Measurements from ENCODE around the gene BLOC1S3.

The BLOC1S3 gene

DNA sequence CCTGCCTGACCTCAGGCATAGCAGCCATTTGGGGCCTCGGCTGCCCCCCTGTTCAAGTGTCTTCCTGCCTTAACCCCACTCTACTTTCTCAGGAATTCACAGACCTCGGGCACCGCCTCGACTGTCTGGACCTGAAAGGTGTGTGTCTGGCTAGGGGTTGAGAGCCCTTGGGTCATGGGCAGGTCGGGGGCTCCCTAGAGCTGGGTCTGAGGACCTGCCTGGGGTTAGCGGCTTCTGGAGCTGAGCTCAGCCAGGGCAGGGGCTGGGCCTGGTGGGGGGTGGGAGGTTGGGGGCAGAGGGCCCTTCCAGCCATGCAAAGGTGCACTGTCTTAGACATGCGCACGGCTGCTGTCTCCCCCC is 38.5 kb upstream of the BLOC1S3 start:
- no peak for TF ChIP-seq MYC (IDR thresholded peaks at IDR 0.05; ENCODE audit: low read depth, low read length)
- H3K4me3 ChIP-seq (ENCODE audit: low read depth, low read length), result no peak overlapping the region
- DNase-seq (ENCODE audit: low read depth), result no peak

DNA sequence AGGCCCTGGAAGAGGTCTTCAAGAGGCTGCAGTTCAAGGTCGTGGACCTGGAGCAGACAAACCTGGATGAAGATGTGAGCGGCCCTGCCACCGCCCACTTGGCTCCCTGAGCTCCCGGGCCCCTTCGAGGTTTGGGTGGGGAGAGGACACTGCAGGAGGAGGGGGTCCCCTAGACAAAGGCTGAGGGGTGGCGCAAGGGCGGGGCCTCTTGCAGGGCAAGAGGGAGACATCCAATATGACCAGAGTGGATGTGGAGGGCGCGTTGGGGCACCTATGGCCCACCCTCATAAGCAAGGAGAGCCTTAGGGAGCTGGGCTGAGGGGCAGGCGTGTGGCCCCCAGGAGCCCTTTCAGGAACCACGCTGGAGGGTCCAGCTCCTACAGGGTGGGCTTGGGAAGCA is 38.1 kb upstream of the BLOC1S3 start:
- H3K4me3 ChIP-seq (ENCODE audit: low read depth, low read length), result no peak overlapping the region
- no peak for DNase-seq (ENCODE audit: low read depth)
- TF ChIP-seq MYC (IDR thresholded peaks at IDR 0.05; ENCODE audit: low read depth, low read length) (no peak), POLR2A (IDR thresholded peaks at IDR 0.05; ENCODE audit: extremely low read depth, insufficient read length) (no peak)
- TF ChIP-seq, protein P1, sequence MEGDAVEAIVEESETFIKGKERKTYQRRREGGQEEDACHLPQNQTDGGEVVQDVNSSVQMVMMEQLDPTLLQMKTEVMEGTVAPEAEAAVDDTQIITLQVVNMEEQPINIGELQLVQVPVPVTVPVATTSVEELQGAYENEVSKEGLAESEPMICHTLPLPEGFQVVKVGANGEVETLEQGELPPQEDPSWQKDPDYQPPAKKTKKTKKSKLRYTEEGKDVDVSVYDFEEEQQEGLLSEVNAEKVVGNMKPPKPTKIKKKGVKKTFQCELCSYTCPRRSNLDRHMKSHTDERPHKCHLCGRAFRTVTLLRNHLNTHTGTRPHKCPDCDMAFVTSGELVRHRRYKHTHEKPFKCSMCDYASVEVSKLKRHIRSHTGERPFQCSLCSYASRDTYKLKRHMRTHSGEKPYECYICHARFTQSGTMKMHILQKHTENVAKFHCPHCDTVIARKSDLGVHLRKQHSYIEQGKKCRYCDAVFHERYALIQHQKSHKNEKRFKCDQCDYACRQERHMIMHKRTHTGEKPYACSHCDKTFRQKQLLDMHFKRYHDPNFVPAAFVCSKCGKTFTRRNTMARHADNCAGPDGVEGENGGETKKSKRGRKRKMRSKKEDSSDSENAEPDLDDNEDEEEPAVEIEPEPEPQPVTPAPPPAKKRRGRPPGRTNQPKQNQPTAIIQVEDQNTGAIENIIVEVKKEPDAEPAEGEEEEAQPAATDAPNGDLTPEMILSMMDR (IDR thresholded peaks at IDR 0.05; ENCODE audit: low read depth, low read length), result no peak
- TF ChIP-seq, protein P2, sequence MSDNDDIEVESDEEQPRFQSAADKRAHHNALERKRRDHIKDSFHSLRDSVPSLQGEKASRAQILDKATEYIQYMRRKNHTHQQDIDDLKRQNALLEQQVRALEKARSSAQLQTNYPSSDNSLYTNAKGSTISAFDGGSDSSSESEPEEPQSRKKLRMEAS (IDR thresholded peaks at IDR 0.05; ENCODE audit: low read depth, low read length), result no peak

DNA sequence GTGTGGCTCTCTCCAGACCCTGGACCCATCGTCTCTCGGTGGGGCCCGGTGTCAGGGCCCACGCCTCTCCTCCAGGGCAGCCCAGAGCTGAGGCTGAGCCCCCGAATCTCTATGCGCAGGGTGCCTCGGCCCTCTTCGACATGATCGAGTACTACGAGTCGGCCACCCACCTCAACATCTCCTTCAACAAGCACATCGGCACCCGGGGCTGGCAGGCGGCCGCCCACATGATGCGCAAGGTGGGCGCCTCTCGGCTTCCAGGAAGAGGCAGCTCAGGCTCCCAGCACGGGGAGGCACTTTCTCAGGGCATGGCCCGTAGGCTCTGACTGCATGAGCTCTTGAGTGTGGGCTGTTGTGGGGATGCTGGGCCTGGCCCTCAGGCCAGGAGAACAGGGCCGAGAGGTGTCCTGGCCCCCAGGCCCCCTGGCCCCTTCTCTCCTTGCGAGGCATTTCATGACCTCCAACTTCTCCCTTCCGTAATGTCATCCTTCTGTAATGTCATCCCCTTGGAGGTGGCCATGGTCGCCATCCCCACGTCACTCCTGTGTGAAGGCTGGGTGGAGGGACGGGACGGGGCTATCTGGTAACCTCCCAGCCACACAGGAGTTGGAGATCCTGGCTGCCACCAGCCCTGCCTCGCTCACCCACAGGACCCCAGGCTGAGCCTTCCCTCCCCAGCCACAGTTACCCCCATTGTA is 37.2 kb upstream of the BLOC1S3 start:
- DNase-seq (ENCODE audit: low read depth), result no peak
- TF ChIP-seq, protein P1 (IDR thresholded peaks at IDR 0.05; ENCODE audit: low read depth, low read length), result no peak
- TF ChIP-seq POLR2A (IDR thresholded peaks at IDR 0.05; ENCODE audit: extremely low read depth, insufficient read length) (no peak), MYC (IDR thresholded peaks at IDR 0.05; ENCODE audit: low read depth, low read length) (no peak)
- TF ChIP-seq, protein P2 (IDR thresholded peaks at IDR 0.05; ENCODE audit: low read depth, low read length), result no peak
- no peak overlapping the region for H3K4me3 ChIP-seq (ENCODE audit: low read depth, low read length)

DNA sequence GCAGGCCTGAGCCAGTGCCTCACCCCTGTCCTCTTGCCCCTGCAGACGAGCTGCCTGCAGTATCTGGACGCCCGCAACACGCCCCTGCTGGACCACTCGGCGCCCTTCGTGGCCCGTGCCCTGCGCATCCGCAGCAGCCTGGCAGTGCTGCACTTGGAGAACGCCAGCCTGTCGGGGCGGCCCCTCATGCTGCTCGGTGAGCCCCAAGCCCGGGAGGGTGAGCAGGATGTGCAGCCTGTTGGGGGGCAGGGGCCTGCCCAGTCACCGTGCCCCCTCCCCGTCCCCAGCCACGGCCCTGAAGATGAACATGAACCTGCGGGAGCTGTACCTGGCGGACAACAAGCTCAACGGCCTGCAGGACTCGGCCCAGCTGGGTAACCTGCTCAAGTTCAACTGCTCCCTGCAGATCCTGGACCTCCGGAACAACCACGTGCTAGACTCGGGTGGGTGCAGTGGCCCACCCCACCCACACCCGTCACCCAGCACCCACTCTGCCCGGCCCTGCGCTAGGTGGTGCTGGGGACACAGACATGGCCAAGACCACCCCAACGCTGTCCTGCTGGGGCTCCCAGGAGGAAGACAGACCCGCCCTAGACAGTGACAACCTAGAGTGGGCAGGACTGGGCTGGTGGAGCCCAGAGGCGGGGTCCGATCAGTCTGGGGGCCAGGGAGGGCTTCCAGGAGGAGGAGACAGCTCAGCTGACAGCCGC is 36.4 kb upstream of the BLOC1S3 start:
- no peak for DNase-seq (ENCODE audit: low read depth)
- TF ChIP-seq, protein P1 (IDR thresholded peaks at IDR 0.05; ENCODE audit: low read depth, low read length), result no peak
- TF ChIP-seq, protein P2 (IDR thresholded peaks at IDR 0.05; ENCODE audit: low read depth, low read length), result no peak
- no peak for TF ChIP-seq MYC (IDR thresholded peaks at IDR 0.05; ENCODE audit: low read depth, low read length)
- no peak for TF ChIP-seq POLR2A (IDR thresholded peaks at IDR 0.05; ENCODE audit: extremely low read depth, insufficient read length)
- no peak overlapping the region for H3K4me3 ChIP-seq (ENCODE audit: low read depth, low read length)

DNA sequence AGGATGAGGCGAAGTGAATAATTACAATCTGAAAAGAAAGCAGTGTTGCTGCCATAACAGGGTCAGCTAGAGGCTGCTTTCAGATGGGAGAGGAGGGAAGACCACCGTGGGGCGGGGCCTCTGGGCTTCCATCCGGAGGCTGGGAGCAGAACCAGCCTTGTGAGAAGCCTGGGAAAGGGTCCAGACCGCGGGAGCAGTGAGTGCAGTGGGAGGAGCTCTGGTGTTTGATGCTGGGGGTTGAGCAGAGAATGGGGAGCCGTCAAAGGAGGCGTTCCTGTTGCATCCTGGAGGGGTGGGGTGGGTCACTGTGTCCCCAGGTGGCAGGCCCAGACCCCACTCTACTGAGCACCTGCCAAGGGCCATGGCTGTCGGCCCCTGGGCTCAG is 35.9 kb upstream of the BLOC1S3 start:
- no peak overlapping the region for H3K4me3 ChIP-seq (ENCODE audit: low read depth, low read length)
- TF ChIP-seq, protein P1 (IDR thresholded peaks at IDR 0.05; ENCODE audit: low read depth, low read length), result no peak
- TF ChIP-seq POLR2A (IDR thresholded peaks at IDR 0.05; ENCODE audit: extremely low read depth, insufficient read length), result no peak
- TF ChIP-seq, protein P2 (IDR thresholded peaks at IDR 0.05; ENCODE audit: low read depth, low read length), result no peak
- TF ChIP-seq MYC (IDR thresholded peaks at IDR 0.05; ENCODE audit: low read depth, low read length), result no peak
- DNase-seq (ENCODE audit: low read depth), result no peak

DNA sequence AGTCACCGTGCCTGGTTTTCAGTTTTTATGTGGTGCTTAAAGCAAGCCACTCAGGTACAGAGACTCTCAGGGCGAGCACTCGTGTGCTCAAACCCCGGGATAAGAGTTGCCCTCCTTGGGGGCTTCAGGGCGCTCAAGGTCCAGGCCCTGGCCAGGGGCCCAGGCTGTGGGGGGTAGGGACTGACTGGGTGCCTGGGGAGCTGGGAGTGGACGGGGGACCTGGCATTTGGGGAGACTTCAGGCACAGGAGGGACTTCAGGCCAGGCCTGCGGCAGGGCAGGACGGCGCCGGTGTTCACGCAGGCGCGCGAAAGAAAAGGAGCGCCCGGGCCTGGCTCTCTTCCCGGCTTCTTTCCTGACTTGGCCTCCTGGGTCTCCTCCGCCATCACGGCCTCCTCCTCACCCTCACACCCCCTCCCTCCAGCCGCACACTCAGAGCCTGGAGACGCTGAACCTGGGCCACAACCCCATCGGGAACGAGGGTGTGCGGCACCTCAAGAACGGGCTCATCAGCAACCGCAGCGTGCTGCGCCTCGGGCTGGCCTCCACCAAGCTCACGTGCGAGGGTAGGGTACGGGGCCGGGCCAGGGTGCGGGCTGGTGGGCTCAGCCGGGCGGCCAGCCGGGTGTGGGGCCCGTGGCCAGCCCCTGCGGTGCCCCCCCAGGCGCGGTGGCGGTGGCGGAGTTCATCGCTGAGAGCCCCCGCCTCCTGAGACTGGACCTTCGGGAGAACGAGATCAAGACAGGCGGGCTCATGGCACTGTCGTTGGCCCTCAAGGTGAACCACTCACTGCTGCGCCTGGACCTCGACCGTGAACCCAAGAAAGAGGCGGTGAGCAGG is 33.9 kb upstream of the BLOC1S3 start:
- H3K4me3 ChIP-seq (ENCODE audit: low read depth, low read length), result no peak overlapping the region
- TF ChIP-seq, protein P1 (IDR thresholded peaks at IDR 0.05; ENCODE audit: low read depth, low read length), result no peak
- no peak for TF ChIP-seq MYC (IDR thresholded peaks at IDR 0.05; ENCODE audit: low read depth, low read length)
- TF ChIP-seq POLR2A (IDR thresholded peaks at IDR 0.05; ENCODE audit: extremely low read depth, insufficient read length), result no peak
- TF ChIP-seq, protein P2 (IDR thresholded peaks at IDR 0.05; ENCODE audit: low read depth, low read length), result no peak
- no peak for DNase-seq (ENCODE audit: low read depth)

All from NB4 (cell line).